Activated CD4-positive, alpha-beta T cell treated with anti-CD3 and anti-CD28 coated beads for 24 hours (primary cell): ENCODE data around the gene RELN.
A peak's percentile ranks its signal among the peaks of the same experiment; 100 is the strongest.
"Not testable (repeated sequence)": the region's sequence is repeated elsewhere in the genome, so short reads cannot be mapped to it uniquely, and the experiment has no call there.

ENCODE experiments used
- DNase-seq, 2 donors: peaks; one replicate each; pipeline ENCODE4 v3.0.0-alpha.2; 2020; ENCODE audit warnings: low read depth in 2 of 2

RELN gene

DNA sequence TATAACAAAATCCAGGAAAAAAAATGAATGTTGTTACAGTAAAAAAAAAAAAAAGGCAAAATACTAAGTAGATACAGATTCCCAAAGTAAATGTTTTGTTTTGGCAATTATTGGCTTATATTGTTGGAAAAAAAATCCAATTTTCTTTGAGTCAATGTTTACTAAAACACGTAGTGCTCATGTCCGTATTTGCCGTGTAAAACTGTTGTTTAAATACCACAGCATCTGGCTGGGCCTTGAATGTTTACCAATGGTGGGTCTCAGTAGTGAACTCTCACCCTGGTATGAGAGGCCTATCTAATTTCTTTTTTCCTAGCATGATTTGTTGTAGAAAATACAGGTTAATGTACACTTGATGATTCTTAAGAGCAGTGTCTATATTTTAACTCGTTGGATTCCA is 502.0 kb downstream of the RELN start:
- no peak for DNase-seq

DNA sequence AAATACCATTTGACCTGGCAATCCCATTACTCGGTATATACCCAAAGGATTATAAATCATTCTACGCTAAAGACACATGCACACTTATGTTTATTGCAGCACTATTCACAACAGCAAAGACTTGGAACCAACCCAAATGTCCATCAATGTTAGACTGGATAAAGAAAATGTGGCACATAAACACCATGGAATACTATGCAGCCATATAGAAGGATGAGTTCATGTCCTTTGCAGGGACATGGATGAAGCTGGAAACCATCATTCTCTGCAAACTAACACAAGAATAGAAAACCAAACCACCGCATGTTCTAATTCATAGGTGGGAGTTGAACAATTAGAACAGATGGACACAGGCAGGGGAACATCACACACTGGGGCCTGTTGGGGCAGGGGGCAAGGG is 502.6 kb downstream of the RELN start:
- not testable (repeated sequence) for DNase-seq

- DNase-seq, result no peak
Measured at GRCh38 chr7:103480771-103481170, 508.7 kb downstream of the RELN start.

- no peak for DNase-seq
Measured at GRCh38 chr7:103474956-103475355, 514.5 kb downstream of the RELN start.

GRCh38 chr7:103469095-103469948 is 520.1 kb downstream of the RELN start:
- DNase-seq, result no peak

- DNase-seq, result no peak
Measured at GRCh38 chr7:103466814-103467213, 522.6 kb downstream of the RELN start.

- DNase-seq, result no peak
Measured at GRCh38 chr7:103462358-103462757, 527.1 kb downstream of the RELN start.

DNA sequence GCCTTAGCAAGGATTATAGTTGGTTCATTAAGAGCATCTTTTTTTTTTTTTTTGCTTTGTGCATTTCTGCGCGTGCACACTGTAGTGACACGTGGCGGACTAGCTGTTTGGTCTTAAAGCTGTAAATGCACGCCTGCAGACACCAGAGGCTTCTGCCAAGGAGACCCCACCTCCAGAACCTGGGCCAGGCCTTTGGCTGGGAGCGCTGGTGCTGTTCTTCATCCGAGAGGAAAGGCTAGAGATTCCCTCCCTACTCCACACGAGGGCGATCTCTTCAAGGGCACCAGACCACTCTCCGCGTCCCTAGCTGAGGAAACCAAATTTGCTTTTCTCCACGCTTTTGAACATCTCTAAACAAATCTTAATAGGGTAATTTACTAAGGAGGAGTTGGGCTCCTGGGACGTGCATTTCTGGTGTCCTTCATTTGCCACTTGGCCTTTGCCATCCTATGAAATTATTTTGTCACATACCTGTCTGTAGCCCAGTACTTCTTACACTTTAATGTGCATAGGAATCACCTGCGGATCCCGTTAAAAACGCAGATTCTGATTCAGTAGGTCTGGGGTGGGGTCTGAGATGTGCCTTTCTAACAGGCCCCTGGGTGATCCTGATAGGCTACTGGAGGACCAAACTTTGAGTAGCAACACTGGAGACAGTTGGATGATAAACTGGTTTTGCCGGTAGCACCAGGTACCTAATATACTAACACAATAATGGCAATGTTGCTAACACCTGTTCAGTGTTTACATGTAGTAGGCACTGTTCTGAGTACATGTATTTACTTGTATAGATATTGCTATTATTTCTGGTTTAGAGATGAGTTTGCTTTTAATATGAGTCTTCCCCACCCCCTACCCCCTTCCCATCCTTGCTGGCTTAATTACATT is 542.1 kb downstream of the RELN start:
- peak in 1 of 2 donors; percentile 38 for DNase-seq

- DNase-seq, result no peak
Measured at GRCh38 chr7:103446049-103446520, 543.4 kb downstream of the RELN start, which contains the start of gene SLC26A5. Gene SLC26A5 (minus strand): TSS chr7:103446207. CDS start chr7:103421514, 24,693 bp downstream.

GRCh38 chr7:103445228-103446048 is 544.0 kb downstream of the RELN start:
- DNase-seq, result no peak

DNA sequence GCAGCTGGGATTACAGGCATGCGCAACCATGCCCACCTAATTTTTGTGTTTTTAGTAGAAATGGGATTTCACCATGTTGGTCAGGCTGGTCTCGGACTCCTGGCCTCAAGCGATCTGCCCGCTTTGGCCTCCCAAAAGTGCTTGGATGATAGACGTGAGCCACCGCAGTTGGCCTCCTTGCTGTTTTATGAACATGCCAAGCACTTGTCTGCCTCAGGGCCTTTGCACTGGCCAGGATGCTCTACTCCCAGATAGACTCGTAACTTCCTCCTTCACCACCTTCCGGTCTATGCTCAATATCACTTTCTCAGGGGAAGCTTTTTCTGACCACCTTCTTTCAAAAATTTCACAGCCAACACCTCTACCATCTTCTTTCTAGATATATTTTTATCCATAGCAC is 549.8 kb downstream of the RELN start:
- no peak for DNase-seq

DNA sequence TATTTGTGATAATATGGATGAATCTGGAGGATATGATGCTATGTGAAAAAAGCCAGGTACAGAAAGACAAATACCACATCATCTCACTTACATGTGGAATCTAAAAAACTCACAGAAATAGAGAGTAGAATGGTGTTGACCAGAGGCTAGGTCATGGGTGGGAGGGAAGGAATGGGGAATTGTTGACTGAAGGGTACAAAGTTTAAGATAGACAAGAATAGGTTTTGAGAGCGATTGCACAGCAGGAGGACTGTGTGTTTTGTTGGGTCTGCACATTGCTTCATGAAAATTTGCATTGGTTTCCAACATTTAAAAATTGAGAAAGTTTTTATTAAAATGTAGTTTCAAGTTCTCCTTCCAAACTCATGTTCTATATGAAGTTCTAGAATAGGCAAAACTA is 551.8 kb downstream of the RELN start:
- DNase-seq, result no peak

GRCh38 chr7:103432712-103433111 is 556.7 kb downstream of the RELN start:
- no peak for DNase-seq

DNA sequence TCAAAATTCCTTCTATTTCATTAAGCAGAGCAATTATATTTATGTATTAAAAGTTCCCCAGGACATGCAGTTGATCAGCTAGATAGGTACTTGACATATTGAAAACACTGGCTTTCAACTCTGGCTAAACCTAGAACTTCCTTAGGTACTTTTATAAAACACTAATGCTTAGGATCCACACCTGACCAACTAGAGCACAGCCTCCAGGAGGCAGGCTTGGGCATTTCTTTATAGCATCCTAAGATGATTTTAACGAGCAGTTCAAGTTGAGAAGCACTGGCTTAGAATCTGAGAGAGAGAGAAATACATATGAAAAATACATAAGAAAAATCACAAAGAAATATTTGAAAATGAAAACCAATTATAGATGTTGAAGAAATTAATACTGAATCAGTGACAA is 564.3 kb downstream of the RELN start:
- no peak for DNase-seq

GRCh38 chr7:103423467-103424179 is 565.8 kb downstream of the RELN start:
- no peak for DNase-seq
